ENCODE results near the gene PDGFRA. TPM values are rescaled to one million over a fixed set of nuclear protein-coding genes. Genes with fewer than 3 reads are reported as not detected.

PDGFRA gene
- total and polyA plus RNA-seq, 8 donors, result 8.2 to 371 (median 52.4) TPM

- WGBS, 5 donors, result 90 to 95% (median 93%) methylated on average over 16 of the region's 16 CpGs
Observed at GRCh38 chr4:54192811-54193210, 36.3 kb upstream of the PDGFRA start.

GRCh38 chr4:54197926-54198325 lies 31.2 kb upstream of the PDGFRA start:
- WGBS, 5 donors, result 76 to 91% (median 85%) methylated on average over 2 of the region's 2 CpGs
- TF ChIP-seq CTCF (IDR thresholded peaks at IDR 0.05) (no peak), POLR2A (IDR thresholded peaks at IDR 0.05) (no peak), EP300 (IDR thresholded peaks at IDR 0.05) (no peak), POLR2AphosphoS5 (IDR thresholded peaks at IDR 0.05) (no peak)
- no peaks in the 10 kb centered on the region for H3K36me3 ChIP-seq
- H3K27ac ChIP-seq, result no peak overlapping the region
- peak in 1 of 2 donors; percentile 30 for DNase-seq
- H3K4me3 ChIP-seq, result no peak overlapping the region
- H3K4me1 ChIP-seq, result no peaks in the 10 kb centered on the region
- H3K27me3 ChIP-seq, result no peaks in the 10 kb centered on the region
- intact Hi-C loops (cut with DNase I; ENCODE audit: low total_unique reads), result no loop called here
- H3K9me3 ChIP-seq, result no peaks in the 10 kb centered on the region

More at GRCh38 chr4:54192811-54193210, 36.3 kb upstream of the PDGFRA start:
- DNase-seq, result no peak
- H3K27me3 ChIP-seq, result no peaks in the 10 kb centered on the region
- H3K9me3 ChIP-seq, result no peaks in the 10 kb centered on the region
- no peaks in the 10 kb centered on the region for H3K4me1 ChIP-seq
- H3K36me3 ChIP-seq, result no peaks in the 10 kb centered on the region
- intact Hi-C loops (cut with DNase I; ENCODE audit: low total_unique reads), result no loop called here
- TF ChIP-seq EP300 (IDR thresholded peaks at IDR 0.05) (no peak), CTCF (IDR thresholded peaks at IDR 0.05) (no peak), POLR2AphosphoS5 (IDR thresholded peaks at IDR 0.05) (no peak), POLR2A (IDR thresholded peaks at IDR 0.05) (no peak)
- no peak overlapping the region for H3K27ac ChIP-seq
- no peak overlapping the region for H3K4me3 ChIP-seq

- no peak overlapping the region for H3K4me3 ChIP-seq
- H3K27me3 ChIP-seq, result peaks cover 0 to 10% (median 0%) of the 10 kb centered on the region in 3 donors
- TF ChIP-seq POLR2AphosphoS5 (IDR thresholded peaks at IDR 0.05) (no peak), EP300 (IDR thresholded peaks at IDR 0.05) (no peak), POLR2A (IDR thresholded peaks at IDR 0.05) (no peak), CTCF (IDR thresholded peaks at IDR 0.05) (no peak)
- no peaks in the 10 kb centered on the region for H3K36me3 ChIP-seq
- no peak for DNase-seq
- intact Hi-C loops (cut with DNase I; ENCODE audit: low total_unique reads), result no loop called here
- H3K9me3 ChIP-seq, result no peaks in the 10 kb centered on the region
- WGBS, 5 donors, result 87 to 96% (median 90%) methylated on average over 5 of the region's 5 CpGs
- H3K4me1 ChIP-seq, result no peaks in the 10 kb centered on the region
- H3K27ac ChIP-seq, result no peak overlapping the region
Observed at GRCh38 chr4:54199919-54200318, 29.2 kb upstream of the PDGFRA start.

- 84 to 95% (median 91%) methylated on average over 2 of the region's 2 CpGs for WGBS, 5 donors
- peaks cover 0 to 8% (median 0%) of the 10 kb centered on the region in 3 donors for H3K27me3 ChIP-seq
- DNase-seq, result no peak
- no peaks in the 10 kb centered on the region for H3K36me3 ChIP-seq
- peaks cover 0 to 4% (median 0%) of the 10 kb centered on the region in 4 donors for H3K4me1 ChIP-seq
- no peak overlapping the region for H3K27ac ChIP-seq
- no peaks in the 10 kb centered on the region for H3K9me3 ChIP-seq
- intact Hi-C loops (cut with DNase I; ENCODE audit: low total_unique reads), result no loop called here
- no peak overlapping the region for H3K4me3 ChIP-seq
- TF ChIP-seq CTCF (IDR thresholded peaks at IDR 0.05) (no peak), POLR2A (IDR thresholded peaks at IDR 0.05) (no peak), EP300 (IDR thresholded peaks at IDR 0.05) (no peak), POLR2AphosphoS5 (IDR thresholded peaks at IDR 0.05) (no peak)
Observed at GRCh38 chr4:54209617-54210016, 19.5 kb upstream of the PDGFRA start.

Data from stomach (tissue), 9 donors.